D721Med (cell line): ENCODE data around the gene MTERF4.
"Not testable (repeated sequence)": the region's sequence is repeated elsewhere in the genome, so short reads cannot be mapped to it uniquely, and the experiment has no call there.

Experiments
- DNase-seq: peaks from one replicate; pipeline ENCODE4 v3.0.0; 2011; ENCODE audit warnings: low spot score; ENCODE audit not compliant: insufficient read length
- FAIRE-seq: peaks from 2 replicates; lab custom pipeline; 2011; peaks lifted over from hg19 to GRCh38; lab: Jason Lieb, UNC
- TF ChIP-seq, protein P1 (sequence below): IDR thresholded peaks from 2 replicates; pipeline ENCODE4 v1.5.1; 2012; ENCODE audit warnings: mild to moderate bottlenecking, control low read depth; ENCODE audit not compliant: insufficient read depth; ENCODE audit errors: missing control alignments

The MTERF4 gene

DNA sequence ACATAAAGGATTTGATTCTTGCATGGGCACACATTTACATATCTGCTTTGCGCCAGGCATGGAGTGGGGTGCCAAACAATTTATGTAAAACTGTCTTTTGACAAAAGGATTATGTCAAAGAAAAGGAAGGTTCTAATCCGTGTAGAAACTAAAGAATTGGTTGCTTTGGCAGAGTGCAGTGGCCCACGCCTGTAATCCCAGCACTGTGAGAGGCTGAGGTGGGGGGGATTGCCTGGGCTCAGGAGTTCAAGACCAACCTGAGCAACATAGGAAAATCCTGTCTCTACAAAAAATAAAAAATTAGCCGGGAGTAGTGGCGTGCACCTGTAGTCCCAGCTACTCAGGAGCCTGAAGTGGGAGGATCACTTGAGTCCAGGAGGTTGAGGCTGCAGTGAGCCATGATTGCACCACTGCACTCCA lies 1.1 kb upstream of the MTERF4 start:
- no peak for FAIRE-seq
- DNase-seq = no peak
- TF ChIP-seq, protein P1, sequence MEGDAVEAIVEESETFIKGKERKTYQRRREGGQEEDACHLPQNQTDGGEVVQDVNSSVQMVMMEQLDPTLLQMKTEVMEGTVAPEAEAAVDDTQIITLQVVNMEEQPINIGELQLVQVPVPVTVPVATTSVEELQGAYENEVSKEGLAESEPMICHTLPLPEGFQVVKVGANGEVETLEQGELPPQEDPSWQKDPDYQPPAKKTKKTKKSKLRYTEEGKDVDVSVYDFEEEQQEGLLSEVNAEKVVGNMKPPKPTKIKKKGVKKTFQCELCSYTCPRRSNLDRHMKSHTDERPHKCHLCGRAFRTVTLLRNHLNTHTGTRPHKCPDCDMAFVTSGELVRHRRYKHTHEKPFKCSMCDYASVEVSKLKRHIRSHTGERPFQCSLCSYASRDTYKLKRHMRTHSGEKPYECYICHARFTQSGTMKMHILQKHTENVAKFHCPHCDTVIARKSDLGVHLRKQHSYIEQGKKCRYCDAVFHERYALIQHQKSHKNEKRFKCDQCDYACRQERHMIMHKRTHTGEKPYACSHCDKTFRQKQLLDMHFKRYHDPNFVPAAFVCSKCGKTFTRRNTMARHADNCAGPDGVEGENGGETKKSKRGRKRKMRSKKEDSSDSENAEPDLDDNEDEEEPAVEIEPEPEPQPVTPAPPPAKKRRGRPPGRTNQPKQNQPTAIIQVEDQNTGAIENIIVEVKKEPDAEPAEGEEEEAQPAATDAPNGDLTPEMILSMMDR = no peak

DNA sequence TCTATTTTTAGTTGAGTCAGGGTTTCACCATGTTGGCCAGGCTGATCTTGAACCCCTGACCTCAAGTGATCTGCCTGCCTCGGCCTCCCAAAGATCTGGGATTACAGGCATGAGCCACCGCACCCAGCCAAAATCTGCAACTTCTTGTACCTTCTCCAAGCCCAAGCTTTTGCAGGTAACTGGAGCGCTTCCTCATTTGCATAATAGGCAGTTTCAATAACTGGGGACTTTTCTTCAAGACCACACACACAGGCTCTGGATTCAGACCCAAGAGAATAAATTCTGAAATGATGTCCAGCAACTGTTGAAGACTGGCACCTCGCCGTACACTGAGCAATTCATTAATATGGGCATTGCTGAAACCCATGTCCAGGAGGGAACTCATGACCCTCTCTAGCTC lies 2.8 kb downstream of the MTERF4 start:
- no peak for FAIRE-seq
- TF ChIP-seq, protein P1 = no peak

GRCh38 chr2:241096979-241097378 lies 5.1 kb downstream of the MTERF4 start:
- FAIRE-seq = no peak
- TF ChIP-seq, protein P1 = no peak
- DNase-seq = no peak

More for the DNA sequence above, 2.8 kb downstream of the MTERF4 start:
- no peak for DNase-seq

GRCh38 chr2:241095594-241096290 lies 6.3 kb downstream of the MTERF4 start:
- FAIRE-seq (no peak), DNase-seq (no peak)
- TF ChIP-seq, protein P1 = no peak

DNA sequence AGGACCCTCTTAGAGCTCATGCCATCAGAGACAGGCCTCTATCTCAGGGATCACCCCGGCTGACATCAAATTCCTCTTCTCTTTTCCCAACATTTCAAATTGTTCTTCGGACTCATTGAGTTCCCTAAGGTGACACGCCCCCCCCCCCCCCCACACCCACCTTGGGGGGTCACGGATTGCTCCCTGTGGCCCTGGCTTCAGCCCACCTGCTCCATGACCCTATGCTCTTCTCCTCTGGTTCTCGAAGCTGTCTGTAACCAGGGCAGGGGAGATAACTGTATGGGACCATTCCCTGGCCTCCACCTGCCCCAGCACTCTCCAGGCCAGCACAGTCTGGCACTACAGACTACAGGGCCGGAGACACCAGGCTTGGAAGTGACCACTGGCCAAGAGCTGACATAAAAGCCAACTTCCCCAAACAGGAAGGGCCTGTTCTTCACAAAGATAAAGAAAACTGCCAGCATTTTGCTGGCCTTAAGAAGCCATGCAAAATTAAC lies 7.1 kb downstream of the MTERF4 start:
- TF ChIP-seq, protein P1 = no peak
- FAIRE-seq (no peak), DNase-seq (no peak)

- FAIRE-seq (no peak), DNase-seq (no peak)
- TF ChIP-seq, protein P1 = no peak
Measured at GRCh38 chr2:241094172-241094571, 7.9 kb downstream of the MTERF4 start.

- not testable (repeated sequence) for DNase-seq, FAIRE-seq
Measured at GRCh38 chr2:241093133-241093781, 8.8 kb downstream of the MTERF4 start.
